ENCODE results near the gene CDH23. TPM values are rescaled to one million over a fixed set of nuclear protein-coding genes. Genes with fewer than 3 reads are reported as not detected.

The CDH23 gene
- total and polyA plus RNA-seq, 10 of the 15 experiments (the other 5 are each of a cell fraction or from before 2014, with no cell fraction given): 0.09 to 0.40 (median 0.15) TPM; not detected in 1

DNA sequence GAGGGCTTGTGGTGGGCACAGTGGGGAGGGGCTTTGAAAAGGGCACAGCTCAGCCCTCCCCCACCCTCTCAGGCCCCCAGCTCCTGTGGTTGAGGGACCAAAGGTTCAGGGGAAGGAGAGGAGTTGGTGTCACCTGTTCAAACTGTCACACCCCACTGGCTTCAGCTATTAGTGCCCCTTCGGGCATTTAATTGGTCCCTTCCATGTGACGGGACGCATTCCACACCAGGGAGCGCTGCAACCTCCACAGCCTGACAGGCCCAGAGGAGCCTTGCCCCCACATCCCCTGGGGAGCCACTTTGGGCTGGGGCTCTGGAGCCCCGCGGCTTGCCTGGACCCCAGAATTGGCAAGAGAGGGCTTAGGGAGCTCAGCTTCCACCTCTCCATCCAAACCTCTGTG is 247.2 kb downstream of the CDH23 start:
- intact Hi-C loops (cut with micrococcal nuclease; ENCODE audit: unreplicated experiment): loop anchor here (5.0 kb wide), 1 partner anchor 53 kb away; no protein-coding TSS in a partner anchor
- TF ChIP-seq MXI1 (IDR thresholded peaks at IDR 0.05; ENCODE audit: low read depth, low read length) (no peak), GATAD2B (conservative IDR thresholded peaks at IDR 0.05; ENCODE audit: low read depth) (0 out of 2 replicates have a peak, but pooled peaks have one; percentile 41), CTCF (IDR thresholded peaks at IDR 0.05 in 2 of 3, conservative IDR thresholded peaks at IDR 0.05 in 1 of 3; ENCODE audit: control insufficient read depth in 2 of 3, extremely low read depth in 1 of 3, insufficient read depth in 1 of 3, low read depth in 3 of 3, low read length in 3 of 3) (peak in 2 of 3 experiments; percentile 8 to 22; a peak in 3 of 6 replicates), ETV6 (conservative IDR thresholded peaks at IDR 0.05 in 1 of 2, IDR thresholded peaks at IDR 0.05 in 1 of 2; ENCODE audit: borderline replicate concordance in 1 of 2, low read depth in 1 of 2) (0 out of 4 replicates have a peak, but pooled peaks of 1 of the 2 experiments have one; percentile 14), REST (IDR thresholded peaks at IDR 0.05; ENCODE audit: low read depth, low read length) (no peak), BACH1 (IDR thresholded peaks at IDR 0.05; ENCODE audit: borderline replicate concordance) (no peak)
- TF ChIP-seq, protein P1, sequence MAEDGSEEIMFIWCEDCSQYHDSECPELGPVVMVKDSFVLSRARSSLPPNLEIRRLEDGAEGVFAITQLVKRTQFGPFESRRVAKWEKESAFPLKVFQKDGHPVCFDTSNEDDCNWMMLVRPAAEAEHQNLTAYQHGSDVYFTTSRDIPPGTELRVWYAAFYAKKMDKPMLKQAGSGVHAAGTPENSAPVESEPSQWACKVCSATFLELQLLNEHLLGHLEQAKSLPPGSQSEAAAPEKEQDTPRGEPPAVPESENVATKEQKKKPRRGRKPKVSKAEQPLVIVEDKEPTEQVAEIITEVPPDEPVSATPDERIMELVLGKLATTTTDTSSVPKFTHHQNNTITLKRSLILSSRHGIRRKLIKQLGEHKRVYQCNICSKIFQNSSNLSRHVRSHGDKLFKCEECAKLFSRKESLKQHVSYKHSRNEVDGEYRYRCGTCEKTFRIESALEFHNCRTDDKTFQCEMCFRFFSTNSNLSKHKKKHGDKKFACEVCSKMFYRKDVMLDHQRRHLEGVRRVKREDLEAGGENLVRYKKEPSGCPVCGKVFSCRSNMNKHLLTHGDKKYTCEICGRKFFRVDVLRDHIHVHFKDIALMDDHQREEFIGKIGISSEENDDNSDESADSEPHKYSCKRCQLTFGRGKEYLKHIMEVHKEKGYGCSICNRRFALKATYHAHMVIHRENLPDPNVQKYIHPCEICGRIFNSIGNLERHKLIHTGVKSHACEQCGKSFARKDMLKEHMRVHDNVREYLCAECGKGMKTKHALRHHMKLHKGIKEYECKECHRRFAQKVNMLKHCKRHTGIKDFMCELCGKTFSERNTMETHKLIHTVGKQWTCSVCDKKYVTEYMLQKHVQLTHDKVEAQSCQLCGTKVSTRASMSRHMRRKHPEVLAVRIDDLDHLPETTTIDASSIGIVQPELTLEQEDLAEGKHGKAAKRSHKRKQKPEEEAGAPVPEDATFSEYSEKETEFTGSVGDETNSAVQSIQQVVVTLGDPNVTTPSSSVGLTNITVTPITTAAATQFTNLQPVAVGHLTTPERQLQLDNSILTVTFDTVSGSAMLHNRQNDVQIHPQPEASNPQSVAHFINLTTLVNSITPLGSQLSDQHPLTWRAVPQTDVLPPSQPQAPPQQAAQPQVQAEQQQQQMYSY (CRISPR knock-in tag; IDR thresholded peaks at IDR 0.05): no peak
- TF ChIP-seq, protein P2, sequence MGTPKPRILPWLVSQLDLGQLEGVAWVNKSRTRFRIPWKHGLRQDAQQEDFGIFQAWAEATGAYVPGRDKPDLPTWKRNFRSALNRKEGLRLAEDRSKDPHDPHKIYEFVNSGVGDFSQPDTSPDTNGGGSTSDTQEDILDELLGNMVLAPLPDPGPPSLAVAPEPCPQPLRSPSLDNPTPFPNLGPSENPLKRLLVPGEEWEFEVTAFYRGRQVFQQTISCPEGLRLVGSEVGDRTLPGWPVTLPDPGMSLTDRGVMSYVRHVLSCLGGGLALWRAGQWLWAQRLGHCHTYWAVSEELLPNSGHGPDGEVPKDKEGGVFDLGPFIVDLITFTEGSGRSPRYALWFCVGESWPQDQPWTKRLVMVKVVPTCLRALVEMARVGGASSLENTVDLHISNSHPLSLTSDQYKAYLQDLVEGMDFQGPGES (IDR thresholded peaks at IDR 0.05): no peak

More for the DNA sequence above, 247.2 kb downstream of the CDH23 start:
- peak overlapping the region; percentile 59; the same call in 1 of the 2 replicates for H3K4me2 ChIP-seq (ENCODE audit: control insufficient read depth, insufficient read depth)
- DNase-seq (ENCODE audit: low read depth, low spot score): no peak
- ChIA-PET POLR2A (interaction anchor here (0.6 to 1.1 kb wide), 3 partner anchors 9 to 130 kb away, joined by 3 read pairs; no protein-coding TSS in a partner anchor), CTCF (interaction anchor here (0.6 to 7.5 kb wide), 7 partner anchors 12 to 610 kb away, joined by 3 to 67 read pairs (median 3); no protein-coding TSS in a partner anchor), RAD21 (ENCODE audit: unreplicated experiment) (interaction anchor here (0.8 to 3.4 kb wide), 7 partner anchors 22 to 325 kb away, joined by 3 to 31 read pairs (median 4); partner anchors contain the start of genes SLC29A3 and VSIR), SMC1A (ENCODE audit: uncharacterized antibody, unreplicated experiment) (interaction anchor here (0.7 to 2.7 kb wide), 3 partner anchors 51 to 54 kb away, joined by 3 to 10 read pairs (median 3); no protein-coding TSS in a partner anchor)
- no peaks in the 10 kb centered on the region for H4K20me1 ChIP-seq (ENCODE audit: control insufficient read depth, insufficient read depth)
- 3% methylated on average over 6 of the region's 6 CpGs for WGBS (ENCODE audit: insufficient coverage, insufficient replicate concordance, low lambda C conversion rate, missing lambda C conversion rate)
- peak; percentile 71 for ATAC-seq
- H3K9ac ChIP-seq (ENCODE audit: control insufficient read depth, insufficient read depth, low read length): peak overlapping the region; percentile 21; the same call in 1 of the 2 replicates
- in situ Hi-C loops (cut with MboI): no loop called here
- H3K27me3 ChIP-seq (replicated peaks in 1 of 2; ENCODE audit: control insufficient read depth in 2 of 2, insufficient read depth in 2 of 2, low read length in 1 of 2): no peaks in the 10 kb centered on the region
- no peaks in the 10 kb centered on the region for H3K9me3 ChIP-seq (replicated peaks; ENCODE audit: control insufficient read depth, insufficient read depth, low read length)
- BruUV-seq (replicated peaks): no TSS peak
- H3K27ac ChIP-seq (ENCODE audit: control insufficient read depth, insufficient read depth): peak overlapping the region; percentile 56
- H3K4me3 ChIP-seq: no peak overlapping the region
- peak overlapping the region; percentile 52 for H2AFZ ChIP-seq (ENCODE audit: control insufficient read depth, low read depth, low read length)
- no peaks in the 10 kb centered on the region for H3K36me3 ChIP-seq (ENCODE audit: control insufficient read depth in 2 of 2, insufficient read depth in 2 of 2, low read length in 1 of 2)
- FAIRE-seq: no peak
- H3K4me1 ChIP-seq (ENCODE audit: control insufficient read depth, insufficient read depth, low read length): peaks cover 20% of the 10 kb centered on the region
- H3K79me2 ChIP-seq (ENCODE audit: control insufficient read depth, insufficient read depth, low read length): no peaks in the 10 kb centered on the region

All from GM12878 (cell line).